Natural killer cell (primary cell): Measurements from ENCODE around the gene SLC5A10. TPM values are rescaled to one million over a fixed set of nuclear protein-coding genes. Genes with fewer than 3 reads are reported as not detected.

ENCODE experiments used
- ATAC-seq, 3 donors: fragments of 150-1000 bp in 2 of 3; fragments of 200-7000 bp in 1 of 3; cut with Tn5 transposase; 1 replicate in 1 of 3; 2 replicates in 2 of 3; pipeline ENCODE4 v1.10.0; 2021; ENCODE audit warnings: mild to moderate bottlenecking in 2 of 3, moderate library complexity in 2 of 3
- DNase-seq, 2 donors: peaks; one replicate each; pipeline versions ENCODE4 v3.0.0 to v3.0.0-alpha.2; 2013 to 2021; ENCODE audit warnings: mixed read lengths in 1 of 2
- H3K27ac ChIP-seq: one replicate; pipeline ENCODE4 v1.5.1; 2013; ENCODE audit warnings: mild to moderate bottlenecking, low read length
- H3K27me3 ChIP-seq: one replicate; pipeline ENCODE4 v1.6.1; 2013; ENCODE audit warnings: low read length; ENCODE audit not compliant: control insufficient read depth, insufficient read depth
- H3K36me3 ChIP-seq: one replicate; pipeline ENCODE4 v1.6.1; 2013; ENCODE audit warnings: low read length; ENCODE audit not compliant: control insufficient read depth, insufficient read depth
- H3K4me1 ChIP-seq: one replicate; pipeline ENCODE4 v1.6.1; 2013; ENCODE audit warnings: low read length; ENCODE audit not compliant: control insufficient read depth, insufficient read depth
- H3K4me3 ChIP-seq: one replicate; pipeline ENCODE4 v1.5.1; 2013; ENCODE audit warnings: low read length
- H3K9me3 ChIP-seq: one replicate; pipeline ENCODE4 v1.6.1; 2013; ENCODE audit warnings: low read length; ENCODE audit not compliant: control insufficient read depth, insufficient read depth
- H3K27ac Mint-ChIP-seq, 2 donors: one replicate each; pipeline ENCODE4 v1.8.0; 2022; ENCODE audit warnings: mild to moderate bottlenecking in 2 of 2, mixed read lengths in 2 of 2, moderate library complexity in 1 of 2
- H3K27me3 Mint-ChIP-seq, 2 donors: one replicate each; pipeline ENCODE4 v1.8.0; 2022; ENCODE audit warnings: low read depth in 2 of 2, mixed read lengths in 2 of 2
- H3K36me3 Mint-ChIP-seq: one replicate; pipeline ENCODE4 v1.8.0; 2022; ENCODE audit warnings: mixed read lengths
- H3K4me1 Mint-ChIP-seq, 2 donors: one replicate each; pipeline ENCODE4 v1.8.0; 2022; ENCODE audit warnings: mixed read lengths in 2 of 2
- H3K4me3 Mint-ChIP-seq: one replicate; pipeline ENCODE4 v1.8.0; 2022; ENCODE audit warnings: mild to moderate bottlenecking, moderate library complexity, mixed read lengths
- H3K9me3 Mint-ChIP-seq, 2 donors: one replicate each; pipeline ENCODE4 v1.8.0; 2022; ENCODE audit warnings: mixed read lengths in 2 of 2
- WGBS: methylation state at CpG from one replicate; pipeline ENCODE4 v1.1.7; 2013; ENCODE audit warnings: missing lambda C conversion rate; ENCODE audit not compliant: insufficient coverage; 5-methylcytosine and 5-hydroxymethylcytosine counted together
- intact Hi-C: fragments of 100-400 bp; cut with micrococcal nuclease; formaldehyde crosslinking; loops from one replicate; pipeline ENCODE4 v1.14.2; 2022
- total RNA-seq, 4 donors: library from RNA; stranded (reverse); fragments of 120-200 nt in 1 of 4; gene quantifications; one replicate each; pipeline versions ENCODE4 v1.2.3 to v1.2.4, GENCODE V29; 2013 to 2022
- TF ChIP-seq, protein P1 (sequence below): fragments of 200-600 bp; IDR thresholded peaks from one replicate; pipeline ENCODE4 v1.8.0; 2022; ENCODE audit warnings: antibody characterized with exemption

Gene SLC5A10
- total RNA-seq = under 1 TPM in 1 of 3 donors, not detected in 2; 0.28 TPM
- 0.05 TPM for total RNA-seq (2013)

DNA sequence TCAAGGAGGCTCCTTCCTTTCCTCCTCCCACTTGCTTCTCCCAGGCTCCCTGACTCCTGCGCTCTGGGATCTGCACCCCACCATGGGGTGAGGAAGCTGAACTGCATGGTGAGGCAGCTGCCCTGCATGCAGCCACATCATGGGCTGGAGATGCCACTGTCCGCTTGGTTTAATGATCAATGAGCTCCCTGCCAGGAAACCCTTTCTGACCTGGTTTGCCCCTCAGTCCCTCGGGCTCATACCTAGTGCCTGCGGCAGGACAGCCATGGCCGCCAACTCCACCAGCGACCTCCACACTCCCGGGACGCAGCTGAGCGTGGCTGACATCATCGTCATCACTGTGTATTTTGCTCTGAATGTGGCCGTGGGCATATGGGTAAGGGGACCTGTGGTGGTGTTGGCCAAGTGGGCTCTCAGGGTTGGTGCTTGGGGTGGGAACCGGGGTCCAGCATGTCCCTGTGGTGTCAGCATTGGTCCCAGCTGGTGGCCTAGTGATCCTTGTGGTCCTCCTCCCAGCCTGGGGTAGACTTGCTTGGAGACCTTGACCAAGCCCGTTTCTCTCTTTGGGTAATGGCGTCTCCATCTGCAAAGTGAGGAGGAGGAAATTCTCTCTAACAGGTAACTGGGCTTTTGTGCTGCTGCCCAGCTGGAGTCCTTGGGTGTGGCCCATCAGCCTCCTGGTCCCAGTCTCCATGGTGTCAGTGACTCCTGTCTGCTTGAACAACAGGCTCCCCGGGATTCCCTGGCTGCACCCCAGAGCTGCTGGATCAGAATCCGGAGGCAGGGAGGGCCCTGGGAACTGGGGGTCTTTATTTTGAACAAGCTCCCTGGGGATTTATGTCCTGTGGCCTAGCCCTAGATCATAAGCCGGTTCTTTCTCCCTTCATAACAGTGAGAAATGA is at the start of gene SLC5A10:
SLC5A10 (plus strand) TSS at position 225 of the 902 bp plus-strand sequence; CDS start at position 266, 41 bp downstream.
- H3K27ac Mint-ChIP-seq = no peak within 1 kb of the TSS
- intact Hi-C loops = no loop called here
- DNase-seq = no peak

DNA sequence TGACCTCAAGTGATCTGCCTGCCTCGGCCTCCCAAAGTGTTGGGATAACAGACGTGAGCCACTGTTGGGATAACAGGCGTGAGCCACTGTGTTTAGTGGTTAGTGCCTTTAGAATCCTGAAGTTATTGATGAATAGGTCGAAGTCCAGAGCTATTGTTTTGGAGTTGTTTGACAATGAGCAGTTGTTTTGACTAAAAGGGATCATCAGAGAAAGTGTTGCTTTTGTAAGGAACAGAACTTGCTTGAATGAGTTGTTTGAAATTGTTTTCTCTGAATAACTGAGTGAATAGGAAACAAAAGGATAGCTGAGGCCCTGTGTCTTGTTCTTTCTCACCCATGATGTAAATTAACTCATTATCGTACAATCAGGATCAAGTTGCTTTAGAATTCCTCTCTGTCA is 47.5 kb upstream of the SLC5A10 start:
- DNase-seq = no peak
- Histone ChIP-seq H3K27ac (no peak overlapping the region), H3K9me3 (no peaks in the 10 kb centered on the region), H3K4me1 (peaks cover 34% of the 10 kb centered on the region), H3K4me3 (no peak overlapping the region), H3K36me3 (peaks cover 16% of the 10 kb centered on the region), H3K27me3 (no peaks in the 10 kb centered on the region)
- TF ChIP-seq, protein P1, sequence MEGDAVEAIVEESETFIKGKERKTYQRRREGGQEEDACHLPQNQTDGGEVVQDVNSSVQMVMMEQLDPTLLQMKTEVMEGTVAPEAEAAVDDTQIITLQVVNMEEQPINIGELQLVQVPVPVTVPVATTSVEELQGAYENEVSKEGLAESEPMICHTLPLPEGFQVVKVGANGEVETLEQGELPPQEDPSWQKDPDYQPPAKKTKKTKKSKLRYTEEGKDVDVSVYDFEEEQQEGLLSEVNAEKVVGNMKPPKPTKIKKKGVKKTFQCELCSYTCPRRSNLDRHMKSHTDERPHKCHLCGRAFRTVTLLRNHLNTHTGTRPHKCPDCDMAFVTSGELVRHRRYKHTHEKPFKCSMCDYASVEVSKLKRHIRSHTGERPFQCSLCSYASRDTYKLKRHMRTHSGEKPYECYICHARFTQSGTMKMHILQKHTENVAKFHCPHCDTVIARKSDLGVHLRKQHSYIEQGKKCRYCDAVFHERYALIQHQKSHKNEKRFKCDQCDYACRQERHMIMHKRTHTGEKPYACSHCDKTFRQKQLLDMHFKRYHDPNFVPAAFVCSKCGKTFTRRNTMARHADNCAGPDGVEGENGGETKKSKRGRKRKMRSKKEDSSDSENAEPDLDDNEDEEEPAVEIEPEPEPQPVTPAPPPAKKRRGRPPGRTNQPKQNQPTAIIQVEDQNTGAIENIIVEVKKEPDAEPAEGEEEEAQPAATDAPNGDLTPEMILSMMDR = no peak
- peaks cover 30 to 36% of the 10 kb centered on the region in 2 donors for H3K4me1 Mint-ChIP-seq
- no peak for ATAC-seq
- H3K4me3 Mint-ChIP-seq = no peak overlapping the region
- intact Hi-C loops = no loop called here
- peaks cover 0 to 4% of the 10 kb centered on the region in 2 donors for H3K27me3 Mint-ChIP-seq
- no peaks in the 10 kb centered on the region for H3K9me3 Mint-ChIP-seq
- H3K27ac Mint-ChIP-seq = no peak overlapping the region
- H3K36me3 Mint-ChIP-seq = peaks cover 15% of the 10 kb centered on the region
- 98% methylated on average over 5 of the region's 5 CpGs for WGBS

More for the DNA sequence above, at the start of gene SLC5A10:
- H3K36me3 Mint-ChIP-seq = no peaks in the 10 kb centered on the region
- Histone ChIP-seq H3K9me3 (no peaks in the 10 kb centered on the region), H3K27me3 (no peaks in the 10 kb centered on the region), H3K36me3 (no peaks in the 10 kb centered on the region), H3K4me1 (peaks cover 9% of the 10 kb centered on the region), H3K27ac (no peak within 1 kb of the TSS), H3K4me3 (no peak within 1 kb of the TSS)
- no peak for ATAC-seq
- no peaks in the 10 kb centered on the region for H3K9me3 Mint-ChIP-seq
- 88% methylated on average over 16 of the region's 17 CpGs for WGBS
- TF ChIP-seq, protein P1 = no peak
- H3K27me3 Mint-ChIP-seq = peaks cover 0 to 12% of the 10 kb centered on the region in 2 donors
- peaks cover 5% of the 10 kb centered on the region in 2 donors for H3K4me1 Mint-ChIP-seq
- H3K4me3 Mint-ChIP-seq = no peak within 1 kb of the TSS

DNA sequence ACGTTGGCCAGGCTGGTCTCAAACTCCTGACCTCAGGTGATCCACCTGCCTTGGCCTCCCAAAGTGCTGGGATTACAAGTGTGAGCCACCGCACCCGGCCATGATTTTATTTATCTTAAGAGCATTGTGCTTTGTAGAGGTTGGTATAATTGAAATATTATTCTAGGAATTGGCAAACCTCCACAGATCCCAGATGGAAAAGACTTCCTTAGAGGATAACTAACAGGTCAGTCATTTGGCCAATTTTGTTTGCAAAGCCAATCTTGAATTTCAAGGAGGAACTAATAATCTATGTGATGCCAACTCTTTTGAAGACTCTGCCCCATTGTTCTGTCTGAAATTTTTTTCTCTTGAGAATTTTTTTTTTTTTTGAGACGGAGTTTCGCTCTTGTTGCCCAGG is 46.7 kb upstream of the SLC5A10 start:
- no peak for ATAC-seq
- Mint-ChIP-seq H3K4me1 (peaks cover 28 to 31% of the 10 kb centered on the region in 2 donors), H3K9me3 (no peaks in the 10 kb centered on the region), H3K27me3 (peaks cover 0 to 3% of the 10 kb centered on the region in 2 donors), H3K4me3 (no peak overlapping the region), H3K27ac (no peak overlapping the region), H3K36me3 (peaks cover 15% of the 10 kb centered on the region)
- WGBS = 89% methylated on average over 3 of the region's 5 CpGs
- intact Hi-C loops = no loop called here
- H3K27me3 ChIP-seq = no peaks in the 10 kb centered on the region
- DNase-seq = no peak
- H3K36me3 ChIP-seq = peaks cover 16% of the 10 kb centered on the region
- TF ChIP-seq, protein P1 = no peak
- H3K4me3 ChIP-seq = no peak overlapping the region
- H3K9me3 ChIP-seq = no peaks in the 10 kb centered on the region
- H3K27ac ChIP-seq = no peak overlapping the region
- H3K4me1 ChIP-seq = peaks cover 27% of the 10 kb centered on the region
